ENCODE measurements around the gene DNAH10.

Gene DNAH10

GRCh38 chr12:123761841-123762714 lies at the start of gene DNAH10:
Gene DNAH10, plus strand, starts transcription at chr12:123762301. Its CDS starts 36 bp downstream, at chr12:123762337.
- no peak for DNase-seq (ENCODE audit: low read depth)

DNA sequence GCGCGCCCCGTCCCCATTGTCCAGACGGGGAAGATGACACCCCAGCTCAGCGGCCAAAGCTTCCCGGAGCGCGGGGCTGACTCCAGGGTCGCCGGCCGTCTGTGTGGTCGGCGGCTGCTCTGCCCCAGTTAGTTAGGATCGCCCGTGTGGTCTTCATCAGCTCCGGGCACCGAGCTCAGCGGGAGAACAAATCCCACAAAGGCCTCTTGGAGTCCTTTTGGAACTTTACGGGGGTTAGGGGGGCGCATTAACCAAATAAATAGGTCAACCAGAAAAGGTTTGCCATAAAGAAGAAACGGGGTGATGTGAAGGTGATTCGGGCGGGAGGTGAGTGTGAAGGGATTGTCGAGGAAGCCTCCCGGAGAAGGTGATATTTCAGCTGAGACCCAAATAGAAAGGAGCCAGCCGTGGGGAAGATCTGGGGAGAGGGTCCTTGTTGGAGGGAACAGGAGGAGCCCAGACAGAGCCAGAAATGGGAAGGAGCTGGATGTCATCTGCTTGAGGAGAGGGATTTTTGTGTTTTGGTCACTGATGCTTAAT lies 49.3 kb upstream of the DNAH10 start:
- no peak for DNase-seq (ENCODE audit: low read depth)

GRCh38 chr12:123713398-123713797 lies 48.7 kb upstream of the DNAH10 start:
- DNase-seq (ENCODE audit: low read depth): no peak

DNA sequence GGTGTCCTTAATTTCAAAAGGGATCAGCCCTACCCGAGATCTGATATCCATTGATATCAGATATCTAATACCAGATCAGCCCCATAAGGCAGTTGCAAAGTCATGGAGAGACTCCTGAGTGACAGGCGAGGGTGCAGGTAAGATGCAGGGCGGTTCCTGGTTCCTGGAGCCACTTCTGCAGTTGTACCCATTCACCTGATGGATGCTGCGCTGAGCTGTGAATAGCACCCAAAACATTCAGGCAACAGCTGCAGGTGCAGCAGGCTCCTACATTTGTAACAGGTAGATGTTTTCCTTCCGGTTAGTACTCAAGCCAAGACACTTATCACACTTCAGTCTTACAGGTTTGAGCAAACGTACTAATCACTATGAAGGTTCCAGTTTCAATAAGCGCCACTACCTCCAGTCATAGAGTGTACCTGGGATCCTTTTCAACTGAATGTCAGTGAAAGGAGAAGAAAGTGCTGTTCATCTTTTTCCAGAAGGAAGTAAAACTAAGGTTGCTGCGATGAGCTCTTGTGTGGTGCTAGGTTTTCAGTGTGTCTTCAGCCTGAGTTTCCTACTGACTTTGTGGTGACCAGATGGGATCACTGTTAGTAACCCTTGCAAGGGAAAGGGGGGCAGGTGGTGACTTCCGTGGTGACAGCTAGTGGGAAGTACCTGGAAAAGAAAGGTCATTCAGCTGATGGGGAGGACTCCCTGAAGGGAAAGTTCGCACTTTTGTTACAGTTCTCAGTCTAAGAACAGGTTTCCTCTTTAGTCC lies 48.1 kb upstream of the DNAH10 start:
- no peak for DNase-seq (ENCODE audit: low read depth)

GRCh38 chr12:123715195-123715594 lies 46.9 kb upstream of the DNAH10 start:
- no peak for DNase-seq (ENCODE audit: low read depth)

DNA sequence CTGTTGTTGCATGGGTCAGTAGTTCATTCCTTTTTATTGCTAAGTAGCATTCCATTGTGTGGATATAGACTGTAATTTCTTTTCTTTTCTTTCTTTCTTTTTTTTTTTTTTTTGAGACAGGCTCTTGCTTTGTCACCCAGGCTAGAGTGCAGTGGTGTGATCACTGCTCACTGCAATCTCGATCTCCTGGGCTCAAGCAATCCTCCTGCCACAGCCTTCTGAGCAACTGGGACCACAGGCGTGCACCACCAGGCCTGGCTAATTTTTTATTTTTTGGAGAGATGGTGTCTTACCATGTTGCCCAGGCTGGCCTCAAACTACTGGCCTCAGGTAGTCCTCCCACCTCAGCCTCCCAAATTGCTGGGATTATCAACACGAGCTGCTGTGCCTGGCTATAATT lies 44.8 kb upstream of the DNAH10 start:
- no peak for DNase-seq (ENCODE audit: low read depth)

DNA sequence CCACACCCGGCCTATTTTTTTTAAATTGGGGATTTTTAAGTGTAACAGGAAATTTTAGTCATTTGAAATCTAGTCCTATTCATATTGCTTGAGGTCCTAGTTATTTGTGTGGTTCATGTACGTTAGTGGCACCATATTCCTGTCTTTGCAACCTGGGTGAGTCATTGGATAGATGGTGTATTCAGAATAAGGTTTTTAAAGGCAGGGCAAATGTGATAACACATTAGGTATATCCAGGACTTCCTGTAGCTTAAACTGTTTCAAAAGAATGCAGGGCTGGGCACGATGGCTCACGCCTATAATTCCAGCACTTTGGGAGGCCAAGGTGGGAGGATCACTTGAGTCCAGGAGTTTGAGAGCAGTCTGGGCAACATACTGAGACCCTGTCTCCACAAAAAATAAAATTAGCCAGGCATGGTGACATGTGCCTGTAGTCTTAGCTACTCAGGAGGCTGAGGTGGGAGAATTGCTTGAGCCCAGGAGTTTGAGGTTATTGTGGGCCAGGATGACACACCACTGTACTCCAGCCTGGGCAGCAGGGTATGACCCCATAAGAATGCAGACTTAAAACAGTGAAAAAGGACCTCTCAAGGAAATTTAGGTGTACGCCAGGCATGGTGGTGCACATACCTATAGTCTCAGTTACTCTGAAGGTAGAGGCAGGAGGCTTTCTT lies 41.8 kb upstream of the DNAH10 start:
- no peak for DNase-seq (ENCODE audit: low read depth)

GRCh38 chr12:123721245-123721644 lies 40.9 kb upstream of the DNAH10 start:
- DNase-seq (ENCODE audit: low read depth): no peak

GRCh38 chr12:123723011-123723410 lies 39.1 kb upstream of the DNAH10 start:
- no peak for DNase-seq (ENCODE audit: low read depth)

GRCh38 chr12:123723765-123724164 lies 38.3 kb upstream of the DNAH10 start:
- no peak for DNase-seq (ENCODE audit: low read depth)

- DNase-seq (ENCODE audit: low read depth): no peak
These were observed 35.9 kb upstream of the DNAH10 start for GRCh38 chr12:123726244-123726643.

DNA sequence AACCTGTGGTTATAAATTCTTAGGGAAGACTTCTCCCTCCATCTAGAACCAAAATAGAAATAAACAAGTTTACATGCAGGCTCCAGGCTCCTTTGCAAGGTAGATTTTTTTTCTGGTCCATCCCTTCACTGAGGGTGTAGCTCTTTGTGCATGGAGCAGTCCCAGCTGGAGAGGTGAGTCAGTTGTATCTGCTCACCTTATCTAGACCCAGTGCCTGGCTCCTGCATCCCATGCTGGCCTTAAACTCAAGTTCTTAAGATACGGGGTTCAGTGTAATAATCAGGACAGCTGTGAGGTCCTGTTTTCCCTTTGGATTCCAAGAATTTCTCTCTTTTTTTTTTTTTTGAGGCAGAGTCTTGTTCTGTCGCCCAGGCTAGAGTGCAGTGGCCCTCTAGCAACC lies 35.1 kb upstream of the DNAH10 start:
- DNase-seq (ENCODE audit: low read depth): no peak

DNA sequence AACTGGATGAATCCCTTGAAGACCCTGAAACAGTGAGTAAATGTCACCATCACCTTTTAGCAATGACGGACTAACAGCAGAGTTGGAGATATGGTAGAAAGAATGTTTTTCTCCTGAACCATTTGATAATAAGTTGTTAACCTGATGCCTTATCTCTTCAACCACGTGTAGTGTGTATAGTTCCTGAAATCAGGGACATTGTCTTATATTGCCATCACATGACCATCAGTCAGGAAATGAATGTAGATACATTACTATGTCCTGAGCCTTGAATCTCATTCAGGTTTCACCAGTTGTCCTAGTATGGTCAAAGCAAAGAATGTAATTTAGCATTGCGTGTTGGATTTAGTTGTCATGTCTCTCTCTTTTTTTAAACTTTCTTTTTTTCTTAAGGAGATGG lies 34.2 kb upstream of the DNAH10 start:
- DNase-seq (ENCODE audit: low read depth): no peak

DNA sequence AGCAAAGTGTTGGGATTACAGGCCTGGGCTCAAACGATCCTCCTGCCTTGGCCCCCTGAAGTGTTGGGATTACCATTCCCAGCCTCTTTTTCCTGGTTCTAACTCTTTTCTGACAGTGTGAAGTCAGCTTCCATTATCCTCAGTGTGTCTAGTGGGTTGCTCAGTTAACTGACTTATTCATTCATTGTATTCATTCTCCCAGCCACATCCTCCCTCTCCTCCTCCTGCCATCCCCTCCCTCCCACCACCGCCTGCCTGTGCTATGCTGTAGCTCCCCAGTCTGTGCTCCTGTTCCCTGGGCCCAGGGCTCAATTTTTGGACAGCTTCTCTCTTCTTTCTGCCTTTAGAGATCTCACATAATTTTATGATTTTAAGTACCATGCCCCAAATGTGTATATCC lies 30.5 kb upstream of the DNAH10 start:
- DNase-seq (ENCODE audit: low read depth): no peak

GRCh38 chr12:123732251-123732650 lies 29.9 kb upstream of the DNAH10 start:
- DNase-seq (ENCODE audit: low read depth): no peak

DNA sequence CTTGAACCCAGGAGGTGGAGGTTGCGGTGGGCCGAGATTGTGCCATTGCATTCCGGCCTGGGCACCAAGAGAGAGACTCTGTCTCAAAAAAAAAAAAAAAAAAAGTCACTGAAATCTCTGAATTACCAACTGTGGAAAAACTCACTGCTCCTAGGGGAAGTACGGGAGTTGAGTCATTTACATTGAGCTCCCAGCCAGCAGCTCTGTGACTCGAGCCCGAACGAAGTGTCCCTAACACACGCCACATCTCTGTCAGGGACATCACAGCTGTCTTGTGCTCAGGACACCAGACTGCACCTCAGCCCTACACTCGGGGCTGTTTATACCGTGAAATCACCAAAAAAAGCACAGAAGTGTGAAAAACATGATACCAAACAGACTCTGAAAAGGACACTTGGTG lies 28.9 kb upstream of the DNAH10 start:
- DNase-seq (ENCODE audit: low read depth): no peak

GRCh38 chr12:123734268-123734667 lies 27.8 kb upstream of the DNAH10 start:
- no peak for DNase-seq (ENCODE audit: low read depth)

- no peak for DNase-seq (ENCODE audit: low read depth)
These were observed 20.0 kb upstream of the DNAH10 start for GRCh38 chr12:123741937-123742572.

DNA sequence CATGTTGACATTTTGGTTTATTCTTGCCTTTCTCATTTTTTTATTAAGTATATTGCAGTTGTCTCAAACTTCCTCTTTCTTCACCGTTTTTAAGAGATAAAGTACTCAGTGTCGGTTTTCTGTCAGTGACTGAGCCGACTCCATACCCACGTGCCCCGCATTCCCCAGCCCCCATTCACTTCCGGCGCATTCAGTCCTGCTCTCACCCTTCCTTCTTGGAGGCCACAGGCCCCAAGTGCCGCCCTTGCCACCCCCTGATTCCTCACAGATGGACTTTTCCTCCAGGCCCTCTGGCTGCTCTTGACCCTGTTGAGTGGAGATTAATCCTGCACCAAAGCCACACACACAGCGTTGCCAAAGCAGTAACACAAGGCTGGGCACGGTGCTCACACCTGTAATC lies 19.1 kb upstream of the DNAH10 start:
- no peak for DNase-seq (ENCODE audit: low read depth)

DNA sequence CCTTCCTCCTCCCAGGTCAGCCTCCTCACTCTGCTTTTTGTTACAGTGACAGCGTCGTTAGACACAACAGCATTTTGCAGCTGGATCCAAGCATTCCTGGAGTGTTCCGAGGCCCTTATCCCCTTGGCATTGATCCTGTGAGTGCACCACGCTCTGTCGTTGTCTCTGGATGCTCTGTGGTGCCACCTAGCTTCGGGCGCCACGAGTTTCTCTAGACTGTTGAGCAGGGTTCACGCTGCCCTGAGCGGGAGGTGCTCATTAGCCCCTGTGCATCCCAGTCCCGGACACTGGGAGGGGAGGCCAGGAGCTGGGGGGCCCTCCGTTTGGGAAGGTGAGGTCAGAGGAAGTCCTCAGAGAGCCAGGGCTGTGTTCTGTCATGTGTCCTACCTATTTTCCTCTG lies 17.3 kb upstream of the DNAH10 start:
- no peak for DNase-seq (ENCODE audit: low read depth)

GRCh38 chr12:123747309-123747708 lies 14.8 kb upstream of the DNAH10 start:
- no peak for DNase-seq (ENCODE audit: low read depth)

GRCh38 chr12:123748161-123748560 lies 13.9 kb upstream of the DNAH10 start:
- no peak for DNase-seq (ENCODE audit: low read depth)

All from stimulated activated CD8-positive, alpha-beta memory T cell treated with anti-CD3 and anti-CD28 coated beads, Interleukin-12 subunit alpha, Interleukin-12 subunit beta, amount 100 ng/mL, for 1 hour (primary cell).